Activated naive CD8-positive, alpha-beta T cell treated with anti-CD3 and anti-CD28 coated beads, Interleukin-2, amount 50 U/mL, for 24 hours (primary cell): ENCODE results near the gene ULBP2.
"Not testable (repeated sequence)": the region's sequence is repeated elsewhere in the genome, so short reads cannot be mapped to it uniquely, and the experiment has no call there.

ENCODE experiments used
- ATAC-seq: fragments of 150-1000 bp; cut with Tn5 transposase; one replicate; pipeline ENCODE4 v1.10.0; 2021
- DNase-seq: peaks from one replicate; pipeline ENCODE4 v3.0.0; 2021
- H3K27ac Mint-ChIP-seq: one replicate; pipeline ENCODE4 v1.8.0; 2021; ENCODE audit warnings: mild to moderate bottlenecking, mixed read lengths
- H3K27me3 Mint-ChIP-seq: one replicate; pipeline ENCODE4 v1.8.0; 2021; ENCODE audit warnings: mixed read lengths
- H3K36me3 Mint-ChIP-seq: one replicate; pipeline ENCODE4 v1.8.0; 2021; ENCODE audit warnings: low read depth, mixed read lengths
- H3K4me1 Mint-ChIP-seq: one replicate; pipeline ENCODE4 v1.8.0; 2021; ENCODE audit warnings: mixed read lengths
- H3K4me3 Mint-ChIP-seq: one replicate; pipeline ENCODE4 v1.8.0; 2021; ENCODE audit warnings: mild to moderate bottlenecking, moderate library complexity, mixed read lengths
- H3K9me3 Mint-ChIP-seq: one replicate; pipeline ENCODE4 v1.8.0; 2021; ENCODE audit warnings: mixed read lengths

ULBP2 gene

GRCh38 chr6:149931501-149931900 is 10.3 kb upstream of the ULBP2 start:
- no peak overlapping the region for H3K27ac Mint-ChIP-seq
- no peak overlapping the region for H3K4me3 Mint-ChIP-seq
- no peak for ATAC-seq
- H3K9me3 Mint-ChIP-seq = no peaks in the 10 kb centered on the region
- H3K4me1 Mint-ChIP-seq = peaks cover 8% of the 10 kb centered on the region
- no peak for DNase-seq
- H3K27me3 Mint-ChIP-seq = peaks cover 88% of the 10 kb centered on the region
- no peaks in the 10 kb centered on the region for H3K36me3 Mint-ChIP-seq

DNA sequence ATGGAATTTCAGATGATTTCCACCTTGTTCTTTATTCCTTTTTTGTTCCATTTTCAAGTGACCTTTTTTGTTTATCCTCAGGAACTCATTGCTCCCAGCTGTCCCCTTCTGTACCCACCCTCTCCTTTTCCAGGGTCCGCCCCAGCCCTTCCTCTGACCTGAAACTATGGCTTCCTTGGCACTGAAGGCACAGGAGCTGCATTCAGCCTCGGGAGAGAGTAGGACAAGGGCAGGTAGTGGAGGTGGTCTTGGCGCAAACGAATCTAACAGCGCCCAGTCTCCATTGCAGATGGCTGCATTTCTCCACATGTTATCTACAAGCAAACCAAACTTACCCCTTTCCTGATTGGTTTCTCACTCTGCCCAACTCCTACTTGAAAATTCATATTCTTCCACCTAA is 8.8 kb upstream of the ULBP2 start:
- no peaks in the 10 kb centered on the region for H3K9me3 Mint-ChIP-seq

DNA sequence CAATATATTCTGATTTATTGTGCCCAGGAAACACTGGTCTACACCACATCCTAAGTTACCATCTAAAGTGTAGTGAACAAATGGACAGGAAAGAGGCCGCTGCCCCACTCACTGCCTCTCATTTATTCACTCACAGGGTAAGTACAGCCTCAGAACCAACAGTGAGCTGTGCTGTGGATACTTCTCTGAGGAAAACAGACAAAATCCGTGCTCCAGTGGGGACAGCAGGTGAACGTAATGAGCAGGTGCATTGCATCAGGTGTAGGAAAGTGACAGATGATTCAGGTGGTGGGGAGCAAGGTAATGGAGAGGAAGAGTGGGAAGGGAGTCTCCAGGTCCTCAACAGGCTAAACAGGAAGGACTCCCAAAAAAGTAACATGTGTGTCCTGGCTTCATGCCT is 8.4 kb upstream of the ULBP2 start:
- H3K27ac Mint-ChIP-seq = peak overlapping the region; percentile 9
- no peaks in the 10 kb centered on the region for H3K36me3 Mint-ChIP-seq
- no peak overlapping the region for H3K4me3 Mint-ChIP-seq
- peaks cover 86% of the 10 kb centered on the region for H3K27me3 Mint-ChIP-seq
- peaks cover 14% of the 10 kb centered on the region for H3K4me1 Mint-ChIP-seq
- no peak for DNase-seq
- H3K9me3 Mint-ChIP-seq = no peaks in the 10 kb centered on the region
- ATAC-seq = no peak

More for the DNA sequence above, 8.8 kb upstream of the ULBP2 start:
- H3K4me3 Mint-ChIP-seq = no peak overlapping the region
- no peak overlapping the region for H3K27ac Mint-ChIP-seq
- H3K27me3 Mint-ChIP-seq = peaks cover 88% of the 10 kb centered on the region
- ATAC-seq (no peak), DNase-seq (no peak)
- H3K4me1 Mint-ChIP-seq = peaks cover 11% of the 10 kb centered on the region
- H3K36me3 Mint-ChIP-seq = no peaks in the 10 kb centered on the region

- peak; percentile 67 for DNase-seq
- Mint-ChIP-seq H3K27ac (no peak overlapping the region), H3K27me3 (peaks cover 83% of the 10 kb centered on the region), H3K9me3 (no peaks in the 10 kb centered on the region), H3K4me1 (peaks cover 21% of the 10 kb centered on the region), H3K4me3 (no peak overlapping the region), H3K36me3 (no peaks in the 10 kb centered on the region)
- no peak for ATAC-seq
Measured at GRCh38 chr6:149934249-149935156, 7.3 kb upstream of the ULBP2 start.

- no peaks in the 10 kb centered on the region for H3K9me3 Mint-ChIP-seq
- H3K4me3 Mint-ChIP-seq = no peak overlapping the region
- no peak overlapping the region for H3K27ac Mint-ChIP-seq
- H3K4me1 Mint-ChIP-seq = peaks cover 27% of the 10 kb centered on the region
- no peaks in the 10 kb centered on the region for H3K36me3 Mint-ChIP-seq
- H3K27me3 Mint-ChIP-seq = peaks cover 83% of the 10 kb centered on the region
- no peak for DNase-seq
- no peak for ATAC-seq
Measured at GRCh38 chr6:149935246-149935645, 6.6 kb upstream of the ULBP2 start.

GRCh38 chr6:149935668-149936067 is 6.1 kb upstream of the ULBP2 start:
- no peak for ATAC-seq
- H3K27ac Mint-ChIP-seq = no peak overlapping the region

GRCh38 chr6:149936743-149937142 is 5.1 kb upstream of the ULBP2 start:
- no peaks in the 10 kb centered on the region for H3K36me3 Mint-ChIP-seq
- H3K4me3 Mint-ChIP-seq = no peak overlapping the region
- no peaks in the 10 kb centered on the region for H3K9me3 Mint-ChIP-seq
- ATAC-seq = no peak
- peaks cover 39% of the 10 kb centered on the region for H3K4me1 Mint-ChIP-seq
- DNase-seq = no peak
- peaks cover 79% of the 10 kb centered on the region for H3K27me3 Mint-ChIP-seq
- H3K27ac Mint-ChIP-seq = no peak overlapping the region

More at GRCh38 chr6:149935668-149936067, 6.1 kb upstream of the ULBP2 start:
- Mint-ChIP-seq H3K36me3 (no peaks in the 10 kb centered on the region), H3K4me3 (no peak overlapping the region), H3K9me3 (no peaks in the 10 kb centered on the region), H3K27me3 (peaks cover 83% of the 10 kb centered on the region), H3K4me1 (peaks cover 31% of the 10 kb centered on the region)
- DNase-seq = no peak

DNA sequence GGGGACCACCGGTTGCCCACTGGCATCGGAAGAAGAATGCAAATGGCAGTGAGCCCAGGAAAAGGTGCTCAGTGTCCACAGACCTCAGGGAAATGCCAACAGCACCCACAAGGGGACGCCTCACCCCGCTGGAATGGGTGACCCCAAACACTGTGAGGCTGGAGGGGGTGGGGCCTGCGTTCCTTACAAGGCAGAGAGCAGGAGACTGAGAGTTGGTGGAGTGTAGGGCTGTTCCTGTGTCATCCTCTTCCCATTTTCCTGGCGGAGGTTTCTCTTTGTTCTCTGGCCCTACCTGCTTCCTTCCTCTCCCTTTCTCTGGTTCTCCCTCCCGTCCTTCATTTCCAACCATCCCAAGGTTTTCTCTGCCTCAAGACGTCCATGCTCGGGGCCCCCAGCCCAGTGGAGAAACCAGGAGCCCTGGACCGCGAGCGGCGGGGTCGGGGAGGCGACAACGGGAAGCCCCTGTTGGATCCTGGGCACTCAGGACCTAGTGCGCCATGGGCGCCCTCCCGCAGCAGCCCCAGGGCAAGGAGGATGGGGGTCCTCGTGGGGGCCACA is 3.7 kb upstream of the ULBP2 start:
- not testable (repeated sequence) for H3K9me3 Mint-ChIP-seq, H3K27ac Mint-ChIP-seq, DNase-seq, H3K36me3 Mint-ChIP-seq
- peaks cover 77% of the 10 kb centered on the region for H3K27me3 Mint-ChIP-seq
- ATAC-seq = peak; percentile 65
- H3K4me3 Mint-ChIP-seq = peak overlapping the region; percentile 41
- H3K4me1 Mint-ChIP-seq = peaks cover 42% of the 10 kb centered on the region

DNA sequence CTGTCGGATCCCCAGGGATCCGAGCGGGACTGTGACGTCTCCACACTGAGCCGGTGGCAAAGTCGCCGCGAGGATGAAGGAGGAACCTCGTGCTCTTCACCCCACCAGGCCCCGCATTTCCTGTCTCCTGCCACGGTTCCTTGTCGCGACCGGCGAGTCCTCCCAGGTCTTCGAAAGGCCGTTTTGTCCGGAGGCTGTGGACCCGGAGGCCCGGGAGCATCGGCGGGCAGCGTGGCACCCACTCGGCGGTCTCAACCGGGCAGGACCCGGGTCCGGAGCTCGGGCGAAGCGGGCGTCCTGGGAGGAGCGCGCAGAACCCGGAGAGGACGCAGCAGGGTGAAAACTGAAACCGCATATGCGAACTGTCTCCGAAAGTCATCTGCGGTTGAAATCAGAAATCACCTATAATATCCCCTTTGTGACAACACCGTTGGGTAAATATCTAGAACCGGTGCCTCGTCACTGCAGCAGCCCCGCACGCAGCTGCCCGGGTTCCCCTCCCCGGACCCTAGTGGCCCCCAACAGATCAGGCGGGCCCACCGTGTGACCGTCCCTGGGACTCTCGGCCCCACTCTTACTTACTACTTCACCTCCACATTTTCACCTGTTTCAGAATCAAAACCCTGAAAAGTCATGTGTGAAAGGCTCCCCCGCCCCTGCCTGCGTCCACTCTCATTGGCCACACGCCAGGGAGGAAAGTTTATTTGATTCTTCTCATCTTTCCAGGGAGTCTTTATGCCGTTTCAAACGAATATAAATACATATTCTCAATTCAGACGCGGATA is 3.1 kb upstream of the ULBP2 start:
- Mint-ChIP-seq H3K4me1 (peaks cover 42% of the 10 kb centered on the region), H3K36me3 (no peaks in the 10 kb centered on the region), H3K27ac (no peak overlapping the region), H3K9me3 (no peaks in the 10 kb centered on the region), H3K4me3 (peak overlapping the region; percentile 41), H3K27me3 (peaks cover 72% of the 10 kb centered on the region)
- DNase-seq (peak; percentile 48), ATAC-seq (peak; percentile 44)

DNA sequence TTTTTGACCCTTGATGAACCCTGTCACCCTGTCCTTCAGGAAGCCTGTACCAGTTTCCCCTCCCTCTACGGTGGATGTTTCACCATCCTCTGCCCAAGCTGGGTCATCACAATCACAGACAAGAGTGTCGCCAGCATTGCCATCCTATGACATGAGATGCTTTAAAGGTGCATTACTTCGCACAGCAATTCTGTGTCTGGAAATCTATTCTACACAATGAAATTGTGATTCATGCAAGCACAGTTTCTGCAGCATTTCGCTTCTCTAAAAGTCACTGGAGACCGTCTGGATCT is 2.5 kb upstream of the ULBP2 start:
- ATAC-seq (no peak), DNase-seq (no peak)
- H3K4me3 Mint-ChIP-seq = peak overlapping the region; percentile 41
- H3K9me3 Mint-ChIP-seq = no peaks in the 10 kb centered on the region
- H3K27ac Mint-ChIP-seq = no peak overlapping the region
- H3K27me3 Mint-ChIP-seq = peaks cover 72% of the 10 kb centered on the region
- H3K4me1 Mint-ChIP-seq = peaks cover 40% of the 10 kb centered on the region
- H3K36me3 Mint-ChIP-seq = no peaks in the 10 kb centered on the region

GRCh38 chr6:149939909-149940671 is 1.7 kb upstream of the ULBP2 start:
- ATAC-seq (no peak), DNase-seq (no peak)
- peaks cover 64% of the 10 kb centered on the region for H3K27me3 Mint-ChIP-seq
- peaks cover 35% of the 10 kb centered on the region for H3K4me1 Mint-ChIP-seq
- no peak overlapping the region for H3K27ac Mint-ChIP-seq
- no peaks in the 10 kb centered on the region for H3K36me3 Mint-ChIP-seq
- H3K9me3 Mint-ChIP-seq = no peaks in the 10 kb centered on the region
- peak overlapping the region; percentile 18 for H3K4me3 Mint-ChIP-seq

- H3K27me3 Mint-ChIP-seq = peaks cover 60% of the 10 kb centered on the region
- no peak overlapping the region for H3K27ac Mint-ChIP-seq
- peak overlapping the region; percentile 18 for H3K4me3 Mint-ChIP-seq
- H3K4me1 Mint-ChIP-seq = peaks cover 34% of the 10 kb centered on the region
- DNase-seq = no peak
- no peaks in the 10 kb centered on the region for H3K36me3 Mint-ChIP-seq
- no peaks in the 10 kb centered on the region for H3K9me3 Mint-ChIP-seq
- no peak for ATAC-seq
Measured at GRCh38 chr6:149940672-149940982, 1.2 kb upstream of the ULBP2 start.

DNA sequence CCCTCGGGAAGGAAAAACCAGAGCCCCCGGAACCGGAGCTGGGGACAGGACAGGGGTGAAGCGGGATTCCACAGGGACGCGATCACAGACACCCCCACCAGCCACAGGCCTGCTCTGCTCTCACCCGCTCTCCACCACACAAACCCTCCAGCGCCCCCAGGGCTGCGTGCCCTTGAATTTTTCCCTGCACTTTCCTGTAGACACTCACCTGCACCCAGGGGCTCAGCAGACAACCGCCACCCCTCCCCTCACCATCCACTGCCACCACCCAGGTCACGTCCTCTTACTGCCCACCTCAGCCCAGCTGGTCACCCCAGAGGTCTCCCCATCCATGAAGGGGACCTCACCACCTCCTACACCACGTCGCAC is 631 bp downstream of the ULBP2 start:
- no peaks in the 10 kb centered on the region for H3K36me3 Mint-ChIP-seq
- no peak for ATAC-seq
- H3K4me3 Mint-ChIP-seq = peak overlapping the region; percentile 43
- no peaks in the 10 kb centered on the region for H3K9me3 Mint-ChIP-seq
- no peak for DNase-seq
- H3K27ac Mint-ChIP-seq = no peak overlapping the region
- peaks cover 34% of the 10 kb centered on the region for H3K4me1 Mint-ChIP-seq
- peaks cover 45% of the 10 kb centered on the region for H3K27me3 Mint-ChIP-seq

DNA sequence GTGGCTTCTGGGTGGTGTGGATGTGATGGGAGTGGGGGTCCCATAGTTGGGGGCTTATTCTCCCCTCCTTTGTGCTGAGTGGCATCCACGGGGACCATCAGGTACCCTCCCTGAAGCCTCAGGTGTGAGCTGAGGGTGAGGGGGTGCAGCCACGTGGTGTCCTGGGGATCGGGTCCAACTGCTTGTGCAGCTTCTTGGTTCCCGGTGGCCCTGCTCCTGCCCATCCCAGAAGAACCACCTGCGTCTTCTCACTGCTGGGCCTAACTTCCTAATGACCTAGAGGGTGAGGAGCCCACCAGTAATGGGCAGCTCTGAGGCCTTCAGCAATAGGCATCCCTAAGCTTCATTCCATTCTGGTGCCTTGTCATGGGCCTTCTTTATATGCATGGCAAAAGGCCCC is 1.5 kb downstream of the ULBP2 start:
- not testable (repeated sequence) for H3K9me3 Mint-ChIP-seq, H3K36me3 Mint-ChIP-seq, H3K4me3 Mint-ChIP-seq, ATAC-seq, DNase-seq, H3K27ac Mint-ChIP-seq
- peaks cover 28% of the 10 kb centered on the region for H3K4me1 Mint-ChIP-seq
- peaks cover 44% of the 10 kb centered on the region for H3K27me3 Mint-ChIP-seq
